Measurements from ENCODE around the gene AGMAT.

AGMAT gene

DNA sequence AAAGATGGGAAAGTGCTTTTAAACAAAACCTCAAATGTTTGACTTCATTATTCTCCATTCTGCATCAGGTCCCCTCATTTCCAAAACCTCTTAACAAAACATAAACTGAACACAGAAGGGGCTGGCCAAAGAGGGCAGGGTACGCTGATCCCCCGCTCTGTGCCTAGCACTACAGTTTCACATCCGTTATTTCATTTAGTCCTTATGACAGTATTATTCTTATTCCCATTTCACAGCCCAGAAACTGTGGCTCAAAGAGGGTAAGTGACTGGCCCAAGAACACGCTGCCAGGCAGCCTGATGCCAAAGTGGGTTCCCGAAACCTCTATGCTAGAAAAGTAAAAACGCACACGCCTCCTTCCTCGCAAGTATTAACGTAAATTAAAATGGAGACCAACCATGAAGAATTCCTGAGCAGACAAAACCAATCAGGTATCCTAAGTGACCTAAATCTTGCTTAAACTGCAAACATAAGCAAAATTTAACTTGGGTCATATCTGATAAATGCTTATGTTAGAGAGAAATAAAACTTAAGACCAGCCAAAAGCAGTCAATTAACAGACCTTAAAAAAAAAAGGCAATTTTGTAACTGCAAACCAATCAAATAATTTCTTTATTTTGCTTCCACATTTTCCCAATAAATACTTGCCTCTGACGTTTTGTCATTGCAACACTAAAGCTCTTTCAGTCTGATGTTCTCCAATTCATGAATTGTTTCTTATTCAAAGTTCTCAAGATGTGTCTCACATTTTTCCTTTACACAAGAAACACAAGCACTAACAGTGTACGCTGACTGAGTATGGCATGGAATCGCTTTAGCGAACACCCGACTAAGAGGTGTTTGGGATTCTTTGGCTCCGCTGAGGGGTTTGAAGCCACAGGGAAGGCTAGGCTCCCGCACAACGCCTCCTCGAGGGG is 61.5 kb downstream of the AGMAT start:
- DNase-seq (ENCODE audit: low read depth) = no peak

DNA sequence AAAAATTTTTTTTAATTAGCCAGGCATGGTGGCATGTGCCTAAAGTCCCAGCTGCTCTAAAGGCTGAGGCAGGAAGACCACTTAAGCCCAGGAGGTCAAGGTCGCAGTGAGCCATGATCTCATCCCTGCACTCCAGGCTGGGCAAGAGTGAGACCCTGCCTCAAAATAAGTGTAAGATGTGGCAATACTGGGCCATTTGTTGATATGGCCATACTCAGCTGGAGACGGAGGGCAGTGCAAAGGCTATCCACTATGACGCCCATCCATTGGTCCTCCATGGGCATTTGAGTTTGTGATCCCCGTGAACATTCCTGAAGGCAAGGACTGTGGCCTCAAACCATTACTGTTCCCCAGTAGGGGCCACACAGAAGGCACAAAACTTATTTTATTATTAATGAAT is 62.3 kb downstream of the AGMAT start:
- DNase-seq (ENCODE audit: low read depth) = no peak
